Suprapubic skin (tissue), 4 donors: ENCODE data around the gene NPM1. TPM values are rescaled to one million over a fixed set of nuclear protein-coding genes. Genes with fewer than 3 reads are reported as not detected.

Experiments
- DNase-seq, 2 donors: peaks; one replicate each; pipeline ENCODE4 v3.0.0-alpha.2; 2019; ENCODE audit warnings: low spot score in 2 of 2
- H3K27ac ChIP-seq: fragments of 200-600 bp; sonication (generic); one replicate; pipeline ENCODE4 v1.5.1; 2019
- H3K27me3 ChIP-seq: fragments of 200-600 bp; sonication (generic); one replicate; pipeline ENCODE4 v1.5.1; 2019
- H3K36me3 ChIP-seq: fragments of 200-600 bp; sonication (generic); one replicate; pipeline ENCODE4 v1.5.1; 2019
- H3K4me1 ChIP-seq: fragments of 200-600 bp; sonication (generic); one replicate; pipeline ENCODE4 v1.5.1; 2019
- H3K4me3 ChIP-seq: fragments of 200-600 bp; sonication (generic); one replicate; pipeline ENCODE4 v1.5.1; 2019; ENCODE audit warnings: mild to moderate bottlenecking
- H3K9me3 ChIP-seq: fragments of 200-600 bp; sonication (generic); one replicate; pipeline ENCODE4 v1.5.1; 2019
- EP300 ChIP-seq: sonication (generic); formaldehyde crosslinking; IDR thresholded peaks from one replicate; pipeline ENCODE4 v1.6.1; 2017; ENCODE audit warnings: antibody characterized with exemption
- POLR2A ChIP-seq, 2 donors: fragments of 450-650 bp; IDR thresholded peaks; one replicate each; pipeline ENCODE4 v1.6.1; 2017; ENCODE audit warnings: antibody characterized with exemption in 2 of 2, mild to moderate bottlenecking in 2 of 2, moderate library complexity in 2 of 2
- POLR2AphosphoS5 ChIP-seq, 3 donors: sonication (generic); formaldehyde crosslinking; IDR thresholded peaks; one replicate each; pipeline ENCODE4 v1.6.1; 2017; ENCODE audit warnings: antibody characterized with exemption in 3 of 3
- WGBS: methylation state at CpG from one replicate; pipeline ENCODE4 v1.1.5; 2018; 5-methylcytosine and 5-hydroxymethylcytosine counted together
- total RNA-seq, 4 donors: library from RNA; depleted of rRNA; stranded (reverse); fragments of >200 nt; gene quantifications; one replicate each; pipeline ENCODE4 v1.1.0, GENCODE V29; 2016
- TF ChIP-seq, protein P1 (sequence below), 2 donors: fragments of 200-600 bp in 1 of 2; fragments of 450-650 bp in 1 of 2; sonication (generic) in 1 of 2; IDR thresholded peaks; one replicate each; pipeline ENCODE4 v1.5.1; 2016 to 2019; ENCODE audit warnings: antibody characterized with exemption in 2 of 2, mild to moderate bottlenecking in 1 of 2, moderate library complexity in 1 of 2

The NPM1 gene
- total RNA-seq, 4 donors from 2014 or later: 439 to 524 (median 469) TPM

DNA sequence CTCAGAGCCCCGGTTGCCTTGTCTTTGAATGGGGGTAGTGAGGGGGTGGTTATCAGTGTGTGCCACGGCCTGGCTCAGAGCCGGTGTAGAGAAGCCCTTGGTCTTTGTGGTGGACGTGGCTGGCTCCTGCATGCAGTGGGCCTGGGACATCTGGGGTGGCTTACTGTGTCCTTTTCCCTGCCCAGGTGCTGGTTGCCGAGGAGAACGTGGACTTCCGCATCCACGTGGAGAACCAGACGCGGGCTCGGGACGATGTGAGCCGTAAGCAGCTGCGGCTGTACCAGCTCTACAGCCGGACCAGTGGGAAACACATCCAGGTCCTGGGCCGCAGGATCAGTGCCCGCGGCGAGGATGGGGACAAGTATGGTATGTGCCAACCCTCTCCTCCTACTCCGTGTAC, 48.3 kb downstream of the NPM1 start:
- Histone ChIP-seq H3K4me1 (no peaks in the 10 kb centered on the region), H3K27ac (no peak overlapping the region), H3K9me3 (no peaks in the 10 kb centered on the region), H3K36me3 (no peaks in the 10 kb centered on the region), H3K27me3 (no peaks in the 10 kb centered on the region), H3K4me3 (no peak overlapping the region)
- WGBS: 94% methylated on average over 13 of the region's 20 CpGs
- no peak for DNase-seq
- no peak for TF ChIP-seq POLR2AphosphoS5 (IDR thresholded peaks at IDR 0.05)
- no peak for TF ChIP-seq EP300
- TF ChIP-seq, protein P1, sequence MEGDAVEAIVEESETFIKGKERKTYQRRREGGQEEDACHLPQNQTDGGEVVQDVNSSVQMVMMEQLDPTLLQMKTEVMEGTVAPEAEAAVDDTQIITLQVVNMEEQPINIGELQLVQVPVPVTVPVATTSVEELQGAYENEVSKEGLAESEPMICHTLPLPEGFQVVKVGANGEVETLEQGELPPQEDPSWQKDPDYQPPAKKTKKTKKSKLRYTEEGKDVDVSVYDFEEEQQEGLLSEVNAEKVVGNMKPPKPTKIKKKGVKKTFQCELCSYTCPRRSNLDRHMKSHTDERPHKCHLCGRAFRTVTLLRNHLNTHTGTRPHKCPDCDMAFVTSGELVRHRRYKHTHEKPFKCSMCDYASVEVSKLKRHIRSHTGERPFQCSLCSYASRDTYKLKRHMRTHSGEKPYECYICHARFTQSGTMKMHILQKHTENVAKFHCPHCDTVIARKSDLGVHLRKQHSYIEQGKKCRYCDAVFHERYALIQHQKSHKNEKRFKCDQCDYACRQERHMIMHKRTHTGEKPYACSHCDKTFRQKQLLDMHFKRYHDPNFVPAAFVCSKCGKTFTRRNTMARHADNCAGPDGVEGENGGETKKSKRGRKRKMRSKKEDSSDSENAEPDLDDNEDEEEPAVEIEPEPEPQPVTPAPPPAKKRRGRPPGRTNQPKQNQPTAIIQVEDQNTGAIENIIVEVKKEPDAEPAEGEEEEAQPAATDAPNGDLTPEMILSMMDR (IDR thresholded peaks at IDR 0.05): no peak
- no peak for TF ChIP-seq POLR2A (IDR thresholded peaks at IDR 0.05)

DNA sequence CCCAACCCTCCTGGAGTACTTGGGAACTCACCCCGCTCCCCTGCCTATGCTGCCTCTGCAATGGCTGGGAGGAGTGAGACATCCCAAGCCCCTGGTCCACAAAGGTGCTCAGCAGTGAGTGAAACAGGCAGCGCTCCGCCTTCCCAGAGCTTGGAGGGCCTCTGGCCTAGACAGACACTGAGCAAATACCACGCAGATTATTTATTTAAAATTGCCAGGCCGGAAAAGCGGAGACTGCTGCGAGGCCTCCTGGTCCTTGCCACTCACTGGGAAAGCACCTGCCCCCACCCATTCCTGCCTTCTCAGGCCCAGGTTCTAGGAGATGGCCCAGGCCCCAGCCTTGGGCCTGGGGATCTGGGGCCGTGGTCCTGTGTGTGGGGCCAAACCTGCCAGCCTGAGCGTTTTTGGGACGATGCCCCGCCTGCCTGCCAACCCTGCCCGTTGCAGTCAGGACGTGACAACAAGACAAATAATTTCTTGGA, 49.2 kb downstream of the NPM1 start:
- no peaks in the 10 kb centered on the region for H3K4me1 ChIP-seq
- no peaks in the 10 kb centered on the region for H3K27me3 ChIP-seq
- no peak for DNase-seq
- no peak overlapping the region for H3K4me3 ChIP-seq
- TF ChIP-seq EP300 (no peak), POLR2AphosphoS5 (IDR thresholded peaks at IDR 0.05) (no peak), POLR2A (IDR thresholded peaks at IDR 0.05) (no peak)
- TF ChIP-seq, protein P1 (IDR thresholded peaks at IDR 0.05): no peak
- no peaks in the 10 kb centered on the region for H3K9me3 ChIP-seq
- no peak overlapping the region for H3K27ac ChIP-seq
- WGBS: 83% methylated on average over 12 of the region's 13 CpGs
- H3K36me3 ChIP-seq: no peaks in the 10 kb centered on the region

DNA sequence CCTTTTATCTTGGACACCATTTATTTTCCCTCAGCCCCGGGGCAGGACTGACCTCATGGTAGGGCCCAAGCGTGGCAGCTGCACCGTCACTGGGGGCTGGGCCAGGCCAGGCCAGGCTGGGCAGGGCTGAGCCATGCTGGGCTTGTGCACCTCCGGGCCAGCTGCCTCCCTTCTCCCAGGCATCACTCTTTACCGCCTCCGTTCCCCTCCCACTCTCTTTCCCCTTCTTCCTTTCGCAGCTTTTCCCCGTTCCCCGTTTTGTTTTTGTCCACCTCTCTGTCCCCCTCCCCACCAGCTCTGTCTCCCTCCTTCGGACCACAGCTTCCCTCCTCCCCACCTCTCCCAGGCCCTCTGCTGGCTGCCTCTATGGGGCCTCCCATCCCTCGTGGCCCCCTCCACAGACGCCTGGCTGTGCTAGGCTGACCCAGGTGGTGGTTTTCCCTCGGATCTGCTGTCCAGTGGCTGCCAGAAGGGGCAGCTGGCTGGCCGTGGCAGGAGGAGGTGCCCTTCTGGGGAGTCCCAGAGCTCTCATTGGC, 49.7 kb downstream of the NPM1 start:
- Histone ChIP-seq H3K4me3 (no peak overlapping the region), H3K27ac (no peak overlapping the region), H3K9me3 (no peaks in the 10 kb centered on the region), H3K36me3 (no peaks in the 10 kb centered on the region), H3K27me3 (no peaks in the 10 kb centered on the region), H3K4me1 (no peaks in the 10 kb centered on the region)
- TF ChIP-seq POLR2AphosphoS5 (IDR thresholded peaks at IDR 0.05): no peak
- TF ChIP-seq POLR2A (IDR thresholded peaks at IDR 0.05): no peak
- TF ChIP-seq, protein P1 (IDR thresholded peaks at IDR 0.05): no peak
- no peak for TF ChIP-seq EP300
- no peak for DNase-seq
- 76% methylated on average over 14 of the region's 14 CpGs for WGBS

DNA sequence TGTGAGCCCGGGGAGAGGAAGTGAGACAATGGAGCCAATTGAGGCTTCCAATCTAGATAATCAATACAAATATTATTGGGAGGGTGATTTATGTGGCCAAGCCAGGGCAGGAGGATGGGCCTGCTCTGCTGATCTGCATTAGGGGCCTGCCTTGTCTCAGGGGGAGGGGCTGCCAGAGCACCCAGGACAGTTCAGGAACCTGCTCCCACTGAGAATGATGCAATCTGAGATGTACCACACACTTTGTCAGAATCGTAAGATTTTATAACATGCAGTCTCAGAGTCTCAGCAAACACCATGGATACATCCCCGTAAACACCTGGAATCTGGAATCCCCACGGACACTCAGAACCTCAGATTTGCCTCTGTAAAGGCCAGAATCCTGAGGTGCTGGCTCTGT, 51.1 kb downstream of the NPM1 start:
- Histone ChIP-seq H3K4me1 (no peaks in the 10 kb centered on the region), H3K27me3 (no peaks in the 10 kb centered on the region), H3K27ac (no peak overlapping the region), H3K4me3 (no peak overlapping the region), H3K9me3 (no peaks in the 10 kb centered on the region), H3K36me3 (no peaks in the 10 kb centered on the region)
- WGBS: 69% methylated on average over 3 of the region's 4 CpGs
- DNase-seq: no peak
- TF ChIP-seq EP300 (no peak), POLR2AphosphoS5 (IDR thresholded peaks at IDR 0.05) (no peak), POLR2A (IDR thresholded peaks at IDR 0.05) (no peak)
- TF ChIP-seq, protein P1 (IDR thresholded peaks at IDR 0.05): no peak

DNA sequence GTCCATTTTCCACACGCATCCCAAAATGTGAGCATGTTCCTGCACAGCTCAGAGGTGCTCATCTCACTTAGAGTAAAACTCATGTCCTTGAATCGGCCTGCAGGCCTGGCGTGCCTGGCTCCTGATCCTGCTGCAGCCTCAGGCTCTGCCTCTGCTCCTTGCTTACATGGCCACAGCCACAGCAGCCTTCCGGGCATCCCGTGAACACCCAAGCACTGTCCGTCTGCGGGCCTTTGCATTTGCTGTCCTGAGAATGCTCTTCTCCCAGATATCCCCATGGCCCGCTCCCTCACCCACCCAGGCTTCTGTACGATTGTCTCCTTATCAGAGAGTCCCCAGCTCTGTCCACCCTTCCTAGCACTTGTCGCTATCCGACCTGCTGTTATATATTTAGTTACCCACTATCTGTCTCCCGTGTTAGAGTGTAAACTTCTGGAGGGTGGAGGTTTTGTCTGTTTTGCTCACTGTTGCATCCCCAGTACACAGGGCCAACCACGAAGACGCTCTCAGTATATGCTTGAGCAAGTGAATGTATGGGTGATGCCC, 53.7 kb downstream of the NPM1 start:
- WGBS: 86% methylated on average over 11 of the region's 14 CpGs
- H3K27me3 ChIP-seq: no peaks in the 10 kb centered on the region
- no peaks in the 10 kb centered on the region for H3K9me3 ChIP-seq
- no peaks in the 10 kb centered on the region for H3K4me1 ChIP-seq
- H3K27ac ChIP-seq: no peak overlapping the region
- H3K36me3 ChIP-seq: no peaks in the 10 kb centered on the region
- no peak for DNase-seq
- TF ChIP-seq EP300 (no peak), POLR2AphosphoS5 (IDR thresholded peaks at IDR 0.05) (no peak)
- no peak overlapping the region for H3K4me3 ChIP-seq
